SKM-1 (cell line): ENCODE data around the gene POMGNT2.
A peak's percentile ranks its signal among the peaks of the same experiment; 100 is the strongest.

ENCODE experiments used
- DNase-seq: peaks from one replicate; lab custom pipeline; 2025; ENCODE audit not compliant: unreplicated experiment; lab: John Stamatoyannopoulos, UW

POMGNT2 gene

GRCh38 chr3:43105596-43106292 is at the start of gene POMGNT2:
POMGNT2 (minus strand) TSS chr3:43106079; CDS start chr3:43081431, 24,648 bp downstream.
- peak; percentile 52 for DNase-seq

DNA sequence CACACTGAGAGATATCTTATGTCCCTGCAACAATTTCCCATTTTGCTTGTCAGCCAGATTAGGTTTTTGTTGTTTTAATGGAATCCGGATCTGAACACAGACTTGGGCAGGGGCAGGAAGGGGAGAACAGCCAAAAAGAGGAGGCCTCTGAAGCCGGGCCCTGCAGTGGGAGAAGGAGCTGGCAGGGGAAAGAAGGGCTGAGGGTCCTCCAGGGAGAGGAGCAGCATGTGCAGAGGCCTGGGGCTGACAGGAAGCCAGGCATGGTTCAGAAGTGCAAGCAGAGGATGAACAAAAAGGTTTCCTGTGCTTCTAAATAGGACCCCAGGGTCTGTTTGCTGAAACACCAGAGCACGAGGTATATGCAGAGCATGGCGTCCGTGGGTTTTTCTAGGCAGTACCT is 49.1 kb upstream of the POMGNT2 start:
- DNase-seq, result no peak

GRCh38 chr3:43153216-43154083 is 47.6 kb upstream of the POMGNT2 start:
- no peak for DNase-seq

GRCh38 chr3:43152649-43153048 is 46.8 kb upstream of the POMGNT2 start:
- DNase-seq, result no peak

DNA sequence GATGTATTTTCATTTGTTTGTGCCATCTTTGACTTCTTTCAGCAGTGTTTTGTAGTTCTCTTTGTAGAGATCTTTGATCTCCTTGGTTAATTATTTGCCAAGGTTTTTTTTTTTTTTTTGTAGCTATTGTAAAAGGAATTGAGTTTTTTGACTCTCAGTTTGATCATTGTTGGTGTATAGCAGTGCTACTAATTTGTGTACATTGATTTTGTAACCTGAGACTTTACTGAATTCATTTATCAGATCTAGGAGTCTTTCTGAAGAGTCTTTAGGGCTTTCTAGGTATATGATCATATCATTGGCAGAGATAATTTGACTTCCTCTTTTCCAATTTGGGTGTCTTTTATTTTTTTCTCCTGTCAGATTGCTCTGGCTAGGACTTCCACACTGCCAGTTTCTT is 42.2 kb upstream of the POMGNT2 start:
- DNase-seq, result no peak

DNA sequence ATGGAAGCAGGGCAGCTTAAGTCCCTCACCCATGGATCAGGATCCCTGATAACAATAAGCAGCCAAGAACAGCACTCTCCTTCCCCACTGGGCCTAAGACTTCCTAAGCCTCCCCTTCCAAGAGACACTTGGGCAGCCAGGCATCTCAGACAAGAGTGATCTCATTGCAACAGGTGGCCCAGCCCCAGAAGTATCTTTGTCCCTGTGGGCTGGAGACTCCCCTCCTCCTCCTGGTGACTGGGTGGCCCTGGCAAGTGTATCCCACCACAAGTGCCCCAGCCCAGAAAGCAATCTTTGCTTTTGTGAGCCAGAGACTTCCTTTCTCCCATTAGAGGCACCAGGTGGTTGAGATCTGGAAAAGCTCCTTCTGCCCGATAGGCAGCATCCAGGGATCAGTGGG is 40.7 kb upstream of the POMGNT2 start:
- DNase-seq, result no peak

GRCh38 chr3:43144761-43145490 is 39.0 kb upstream of the POMGNT2 start:
- DNase-seq, result no peak

DNA sequence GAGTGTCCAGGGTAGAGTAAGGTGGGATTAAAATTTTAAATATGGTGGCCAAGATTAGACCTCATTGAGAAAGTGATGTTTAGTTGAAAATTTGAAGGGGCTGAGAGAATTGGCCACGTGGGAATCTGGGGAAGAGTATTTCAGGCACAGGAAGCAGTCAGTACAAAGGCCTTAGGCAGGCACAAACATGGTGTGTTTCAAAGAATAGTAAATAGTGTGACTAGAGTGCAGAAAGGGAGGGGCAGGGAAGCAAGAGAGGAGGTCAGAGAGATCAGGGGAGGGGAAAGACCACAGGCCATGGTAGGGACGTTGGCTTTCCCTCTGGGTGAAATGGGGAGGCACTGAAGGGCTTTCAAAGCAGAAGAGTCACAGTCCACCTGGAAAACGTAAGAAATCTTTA is 36.6 kb upstream of the POMGNT2 start:
- DNase-seq, result no peak

GRCh38 chr3:43138488-43139231 is 32.8 kb upstream of the POMGNT2 start:
- no peak for DNase-seq

DNA sequence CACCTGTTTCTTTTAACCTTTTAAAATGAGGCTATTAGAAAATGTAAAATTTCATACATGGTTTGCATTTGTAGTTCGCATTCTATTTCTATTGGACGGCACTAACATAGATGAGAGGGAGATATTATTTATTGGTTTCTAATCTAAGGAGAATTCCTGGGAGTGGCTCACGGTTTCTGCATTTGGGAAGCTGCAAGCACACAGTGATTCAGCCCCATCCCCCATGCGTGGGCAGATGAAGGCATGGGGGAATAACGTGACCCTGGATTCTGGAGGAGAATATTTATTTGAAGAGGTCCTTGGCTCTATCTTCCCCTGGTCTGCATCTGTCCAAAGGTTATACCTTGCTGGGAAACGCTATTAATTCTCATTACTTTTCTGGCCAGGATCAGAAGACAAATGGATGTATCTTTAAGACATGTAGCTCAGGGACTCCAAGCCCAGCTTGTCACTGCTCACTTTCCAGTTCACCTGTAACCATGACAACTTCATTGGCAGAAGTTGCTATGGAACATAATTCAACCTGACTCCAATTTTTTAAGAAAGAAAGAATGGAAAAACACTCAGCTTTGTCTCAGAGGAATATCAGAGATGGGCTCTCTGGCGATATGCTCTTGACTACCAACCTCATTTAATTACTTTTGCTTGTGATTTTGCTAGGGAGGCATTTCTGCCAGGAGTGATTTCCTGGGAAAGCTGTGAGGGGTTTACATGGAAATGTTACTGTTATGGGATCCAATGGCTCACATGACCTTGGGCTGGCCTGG is 27.2 kb upstream of the POMGNT2 start:
- no peak for DNase-seq

DNA sequence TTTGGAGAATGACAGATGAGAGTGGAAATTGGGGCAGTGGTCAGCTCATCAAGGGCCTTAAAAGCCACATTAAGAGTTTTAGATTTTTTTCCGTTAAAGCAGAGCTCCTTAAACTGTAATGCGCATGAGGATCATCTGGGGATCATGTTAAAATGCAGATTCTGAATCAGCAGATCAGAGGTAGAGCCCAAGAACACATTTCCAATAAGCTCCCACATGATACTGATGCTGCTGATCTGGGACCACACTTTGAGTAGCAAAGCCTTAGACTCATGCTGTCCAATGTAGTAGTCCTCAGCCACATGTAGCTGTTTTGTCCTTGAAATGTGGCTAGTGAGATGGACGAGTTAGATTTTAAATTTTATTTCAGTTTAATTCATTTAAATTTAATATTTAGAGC is 26.3 kb upstream of the POMGNT2 start:
- no peak for DNase-seq

DNA sequence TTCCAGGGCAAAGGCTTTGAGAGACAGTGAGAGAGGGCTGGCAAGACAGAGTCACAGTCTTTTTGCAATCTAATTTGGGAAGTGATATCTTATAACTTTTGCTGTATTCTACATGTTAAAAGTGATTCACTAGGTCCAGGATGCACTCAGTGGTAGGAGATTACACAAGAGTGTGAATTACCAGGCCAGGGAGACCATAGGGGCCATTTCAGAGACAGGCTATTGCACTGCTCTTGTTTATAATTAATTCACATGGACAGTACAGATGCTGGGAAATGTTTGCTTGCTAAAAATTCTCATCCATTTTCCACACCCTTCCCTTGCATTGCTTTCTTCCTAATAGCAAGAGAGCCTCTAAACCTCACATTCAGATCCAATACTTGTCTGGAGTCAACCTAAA is 22.6 kb upstream of the POMGNT2 start:
- DNase-seq, result no peak

- no peak for DNase-seq
Measured at GRCh38 chr3:43126536-43126935, 20.7 kb upstream of the POMGNT2 start.

DNA sequence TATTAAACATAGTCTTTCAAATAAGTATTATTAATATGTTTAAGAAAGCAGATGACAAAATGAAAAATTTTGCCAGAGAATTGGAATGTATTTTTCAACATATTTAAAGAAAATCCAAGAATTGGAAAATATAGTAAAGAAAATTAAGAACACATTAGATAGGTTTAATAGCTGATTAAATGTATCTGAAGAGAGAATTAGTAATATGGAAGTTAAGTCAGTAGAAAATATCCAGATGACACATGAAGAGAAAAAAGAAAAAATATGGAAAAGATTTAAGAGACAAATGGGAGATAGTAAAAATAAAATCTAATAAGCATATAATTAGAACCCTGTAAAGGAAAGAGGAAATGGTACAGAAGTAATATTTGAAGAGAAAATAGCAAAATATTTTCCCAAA is 18.0 kb upstream of the POMGNT2 start:
- DNase-seq, result no peak

DNA sequence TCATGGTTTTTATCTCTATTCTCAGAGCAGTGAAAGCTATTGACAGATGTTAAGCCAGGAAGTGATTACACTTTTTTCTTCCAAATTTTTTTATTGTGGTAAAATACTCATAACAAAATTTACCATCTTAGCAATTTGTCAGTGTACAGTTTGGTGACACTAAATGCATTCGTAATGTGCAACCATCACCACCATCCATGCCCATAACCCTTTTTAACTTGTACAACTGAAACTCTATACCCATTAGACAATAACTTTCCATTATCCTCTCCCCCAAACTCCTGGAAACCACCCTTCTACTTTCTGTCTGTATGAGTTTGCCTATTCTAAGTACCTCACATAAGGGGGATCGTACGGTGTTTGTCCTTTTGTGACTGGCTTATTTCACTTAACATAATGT is 15.1 kb upstream of the POMGNT2 start:
- no peak for DNase-seq

DNA sequence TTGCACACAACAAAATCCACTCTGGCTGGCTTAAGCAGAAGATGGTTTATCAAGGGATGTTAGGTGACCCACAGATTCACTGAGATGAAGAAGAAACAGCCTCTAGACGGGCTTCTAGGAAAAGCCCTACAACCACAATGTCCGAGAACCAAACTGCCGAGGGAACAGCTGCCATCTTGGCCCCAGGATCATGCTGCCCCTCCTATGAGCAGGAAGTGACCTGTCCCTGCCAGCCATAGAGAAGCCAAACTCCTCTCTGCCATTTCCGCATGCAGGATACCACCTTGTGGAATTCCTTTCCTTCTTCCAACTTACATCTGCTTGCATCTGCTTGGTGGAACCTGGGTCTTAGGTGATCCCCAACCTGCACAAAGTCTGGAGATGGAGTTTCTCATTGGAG is 11.4 kb upstream of the POMGNT2 start:
- DNase-seq, result no peak

GRCh38 chr3:43113671-43114070 is 7.8 kb upstream of the POMGNT2 start:
- DNase-seq, result no peak

DNA sequence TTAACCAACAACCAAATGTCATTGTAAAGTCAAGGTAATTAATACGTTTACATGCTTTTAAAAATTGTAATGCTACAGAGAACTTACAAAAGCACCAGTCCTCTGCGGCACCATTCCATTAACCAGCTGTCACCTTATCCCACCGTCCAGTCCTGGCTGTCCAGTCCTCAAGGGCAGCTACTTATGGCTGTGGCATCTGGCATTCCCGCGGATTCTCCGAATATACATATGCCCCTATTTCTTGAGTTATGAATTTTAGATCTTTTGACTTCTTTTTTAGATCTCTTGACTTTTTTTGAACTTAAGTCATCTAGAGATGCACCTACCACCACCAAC is 382 bp upstream of the POMGNT2 start:
- no peak for DNase-seq

DNA sequence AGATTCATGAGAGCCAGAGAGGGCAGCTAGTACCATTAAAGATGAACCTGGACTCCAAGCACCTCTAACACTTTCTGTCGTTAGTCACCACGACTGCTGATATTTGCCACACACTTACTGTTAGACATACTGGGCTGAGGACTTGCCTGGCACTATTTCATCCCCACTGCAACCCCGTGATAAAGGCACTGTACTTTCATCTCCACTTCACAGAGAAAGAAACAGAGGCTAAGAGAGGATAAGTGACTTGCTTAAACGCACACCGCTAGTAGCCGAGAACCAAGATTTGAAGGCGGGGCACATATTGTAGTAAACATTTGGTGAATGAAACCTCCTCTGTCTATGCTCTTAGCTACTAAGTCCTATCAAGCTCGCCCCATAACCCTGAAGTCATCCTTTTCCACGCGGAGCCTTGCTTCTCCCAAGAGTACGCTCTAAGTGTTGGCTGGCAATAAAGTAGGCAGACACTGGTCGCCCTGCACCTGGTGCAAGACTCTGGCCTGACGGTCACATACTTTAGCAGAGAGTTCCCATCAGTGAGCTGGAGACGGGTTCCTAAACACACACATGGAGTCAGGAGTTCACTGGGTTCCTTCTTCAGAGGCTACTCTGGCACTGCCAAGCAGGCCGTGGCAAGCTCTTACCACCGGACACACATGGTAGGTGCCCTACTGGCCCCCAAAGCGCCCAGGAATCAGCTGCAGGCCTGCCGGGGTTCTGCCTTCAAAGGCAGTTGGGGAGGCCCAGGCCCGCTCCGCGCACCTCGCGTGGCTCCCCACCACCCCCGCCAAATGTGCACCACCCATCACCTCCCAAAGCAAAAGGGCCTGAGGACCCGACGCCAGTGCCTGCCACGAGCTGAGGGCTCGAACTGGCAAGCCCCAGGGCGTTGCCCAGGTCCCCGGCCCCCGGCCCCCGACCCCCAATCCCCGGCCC is 951 bp downstream of the POMGNT2 start:
- DNase-seq, result no peak
